NCI-H2196 (cell line): ENCODE data around the gene PTX4.

ENCODE experiments used
- DNase-seq: peaks from one replicate; lab custom pipeline; 2025; ENCODE audit not compliant: unreplicated experiment; lab: John Stamatoyannopoulos, UW

Gene PTX4

DNA sequence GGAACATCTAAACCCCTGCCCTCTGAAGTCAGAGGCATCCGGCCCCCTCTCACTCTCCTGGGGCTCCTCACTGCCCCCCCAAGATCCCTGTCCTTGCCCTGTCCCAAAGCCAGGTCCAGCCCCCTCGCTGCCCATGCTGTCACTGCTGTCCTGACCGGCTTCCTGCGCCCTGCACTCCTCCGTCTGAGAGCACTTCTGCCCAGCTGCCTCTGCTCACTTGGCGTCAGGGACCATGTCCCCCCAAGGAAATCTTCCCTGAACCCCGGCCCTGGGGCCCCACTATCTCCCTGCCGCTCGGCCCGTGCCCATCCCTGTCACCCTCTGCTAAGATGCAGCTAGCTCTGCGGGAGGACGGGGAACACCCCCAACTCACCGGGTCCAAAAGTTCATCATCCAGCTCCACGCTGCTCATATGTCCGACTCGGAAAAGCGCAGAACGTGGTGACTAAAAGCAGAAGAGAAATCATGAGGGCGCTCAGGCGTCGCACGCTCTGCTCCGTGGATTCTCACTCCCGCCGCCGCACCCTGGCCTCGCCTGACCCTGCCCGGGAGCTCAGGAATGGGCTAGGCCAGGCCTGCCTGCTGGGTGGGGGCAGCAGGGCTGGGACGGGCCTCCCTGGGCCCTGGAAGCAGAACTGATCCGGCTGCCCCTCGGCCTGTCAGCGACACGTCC, 23.7 kb downstream of the PTX4 start:
- no peak for DNase-seq

DNA sequence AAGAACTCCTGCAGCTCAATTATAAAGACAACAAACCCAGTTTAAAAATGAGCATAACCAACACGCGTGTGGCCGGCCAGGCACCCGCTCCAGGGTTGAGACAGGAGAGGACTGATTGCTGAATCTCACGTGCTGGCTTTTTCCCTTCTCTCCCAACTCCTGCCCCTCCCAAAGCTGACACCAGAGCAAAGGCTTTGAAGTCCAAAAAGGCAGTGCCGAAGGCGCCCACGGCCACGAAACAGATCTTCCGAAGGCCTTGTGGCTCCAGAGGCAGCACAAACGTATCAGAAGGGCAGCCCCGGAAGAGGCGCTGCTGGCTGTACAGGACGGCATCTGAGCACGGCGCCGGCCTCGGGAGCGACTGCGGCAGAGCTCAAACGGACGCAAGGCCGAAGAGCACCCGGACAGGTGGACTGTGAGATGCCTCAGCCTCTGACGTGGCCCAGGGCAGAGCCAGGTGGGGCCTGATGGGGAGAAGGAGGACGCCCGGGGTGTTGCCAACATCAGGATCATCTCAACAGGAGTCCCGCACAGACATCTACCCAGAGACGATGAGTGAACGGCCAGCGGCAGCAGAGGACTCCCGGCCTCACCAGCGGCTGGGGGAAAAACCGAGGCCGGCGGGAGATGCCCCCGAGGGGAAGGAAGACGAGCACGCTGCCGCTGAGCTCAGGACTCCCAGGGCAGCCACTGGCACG, 24.4 kb downstream of the PTX4 start:
- no peak for DNase-seq

DNA sequence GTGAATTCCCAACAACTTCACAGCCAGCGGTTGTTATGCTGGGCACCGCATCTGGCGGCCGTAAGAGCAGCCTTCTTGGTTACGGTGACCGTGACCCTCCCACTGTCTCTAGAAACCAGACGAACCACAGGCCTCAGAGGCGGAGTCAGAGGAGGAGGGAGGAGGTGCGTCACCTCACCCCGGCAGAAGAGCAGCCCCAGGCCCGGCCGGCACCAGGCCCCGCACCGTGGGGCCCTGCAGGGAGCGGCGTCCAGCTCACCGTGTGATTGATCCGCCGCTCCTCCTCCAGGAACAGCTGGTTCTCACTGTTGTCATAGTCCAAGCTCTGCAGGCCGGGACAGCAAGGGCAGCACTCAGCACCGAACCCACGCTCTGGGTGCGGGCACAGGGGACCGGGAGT, 27.6 kb downstream of the PTX4 start:
- no peak for DNase-seq

DNA sequence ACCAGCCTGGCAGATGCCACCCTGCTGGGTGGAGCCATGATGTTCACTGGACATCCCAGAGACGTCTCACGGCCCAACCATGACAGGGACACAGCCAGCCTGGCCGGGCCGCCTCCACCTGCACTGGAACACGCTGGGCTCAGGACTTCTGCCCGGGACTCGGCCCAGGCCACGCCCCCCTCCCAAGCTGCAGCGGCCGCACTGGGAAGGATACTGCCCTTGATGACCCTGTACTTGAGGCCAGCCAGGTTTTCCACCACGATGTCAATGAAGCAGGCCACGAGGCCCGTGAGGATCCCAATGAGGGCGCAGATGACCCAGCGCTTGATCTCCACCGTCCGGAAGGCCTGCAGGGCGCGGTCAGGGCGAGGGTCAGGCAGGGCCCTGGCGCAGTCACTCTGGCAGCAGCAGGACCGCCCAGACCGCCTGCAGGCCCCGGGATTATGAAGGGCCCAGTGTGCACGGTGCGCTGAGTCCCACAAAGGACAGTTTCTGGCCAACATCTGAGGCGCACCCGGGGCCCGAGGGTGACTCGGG, 28.1 kb downstream of the PTX4 start:
- DNase-seq, result no peak

DNA sequence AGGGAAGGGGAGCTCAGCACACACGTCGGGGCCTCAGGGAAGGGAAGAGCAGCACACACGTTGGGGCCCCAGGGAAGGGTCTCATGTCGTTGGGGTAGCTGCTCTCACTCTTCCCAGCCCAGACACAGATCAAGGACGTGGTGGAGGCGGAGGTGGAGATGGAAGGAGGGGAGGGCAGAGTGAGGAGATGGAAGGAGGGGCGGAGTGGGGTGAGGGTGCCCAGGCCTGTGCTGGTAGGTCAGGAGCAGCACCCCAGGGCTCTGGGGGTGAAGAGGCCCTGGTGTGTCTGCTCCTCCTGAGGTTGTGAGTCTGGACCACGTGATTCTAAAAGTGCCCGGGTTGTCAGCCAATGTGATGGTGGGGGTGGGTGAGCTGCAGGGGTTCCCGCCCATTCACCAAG, 28.8 kb downstream of the PTX4 start:
- DNase-seq, result no peak

DNA sequence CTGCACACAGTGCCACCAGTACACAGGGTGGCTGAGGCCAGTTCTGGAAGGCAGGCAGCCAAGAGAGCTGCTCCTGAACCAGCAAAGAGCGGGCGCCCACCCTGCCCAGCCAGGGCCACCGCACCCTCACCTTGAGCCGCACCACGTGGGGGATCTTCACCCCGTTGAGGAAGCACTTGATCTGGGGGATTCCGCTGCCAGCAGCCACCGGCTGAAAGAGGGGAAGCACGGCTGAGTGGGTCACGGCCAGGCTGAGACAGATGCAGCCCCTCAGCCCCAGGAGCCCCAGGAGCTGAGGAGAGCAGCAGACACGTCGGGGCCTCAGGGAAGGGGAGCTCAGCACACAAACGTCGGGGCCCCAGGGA, 29.8 kb downstream of the PTX4 start:
- DNase-seq, result no peak

DNA sequence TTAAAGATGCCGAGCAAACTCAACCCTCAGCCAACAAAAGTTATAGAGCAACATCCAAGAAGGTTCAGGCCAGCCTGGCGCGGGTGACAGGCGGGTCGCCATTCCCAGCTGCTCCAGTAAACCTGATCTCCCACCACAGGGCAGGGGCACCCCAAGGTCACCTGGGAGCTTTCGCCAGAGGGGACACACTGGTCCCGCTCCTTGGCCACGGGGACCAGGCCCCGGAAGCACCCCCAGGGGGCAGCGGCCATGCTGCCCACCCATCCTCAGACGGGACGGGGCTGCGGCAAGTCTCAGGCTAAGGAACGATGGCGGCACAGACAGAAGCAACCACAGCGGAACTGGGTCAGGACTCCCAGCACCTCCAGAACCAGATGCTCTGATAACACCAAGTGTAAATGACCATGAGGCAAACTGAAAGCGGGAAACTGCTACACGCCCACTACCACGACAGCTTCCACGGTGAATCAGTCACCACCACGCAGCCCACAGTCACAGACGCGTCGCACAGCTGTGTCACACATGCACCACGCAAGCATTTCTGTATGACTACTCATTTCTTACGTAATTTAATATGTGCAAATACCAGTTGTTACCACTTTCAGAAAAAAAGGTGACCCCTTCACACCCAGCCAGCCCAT, 30.3 kb downstream of the PTX4 start:
- no peak for DNase-seq

DNA sequence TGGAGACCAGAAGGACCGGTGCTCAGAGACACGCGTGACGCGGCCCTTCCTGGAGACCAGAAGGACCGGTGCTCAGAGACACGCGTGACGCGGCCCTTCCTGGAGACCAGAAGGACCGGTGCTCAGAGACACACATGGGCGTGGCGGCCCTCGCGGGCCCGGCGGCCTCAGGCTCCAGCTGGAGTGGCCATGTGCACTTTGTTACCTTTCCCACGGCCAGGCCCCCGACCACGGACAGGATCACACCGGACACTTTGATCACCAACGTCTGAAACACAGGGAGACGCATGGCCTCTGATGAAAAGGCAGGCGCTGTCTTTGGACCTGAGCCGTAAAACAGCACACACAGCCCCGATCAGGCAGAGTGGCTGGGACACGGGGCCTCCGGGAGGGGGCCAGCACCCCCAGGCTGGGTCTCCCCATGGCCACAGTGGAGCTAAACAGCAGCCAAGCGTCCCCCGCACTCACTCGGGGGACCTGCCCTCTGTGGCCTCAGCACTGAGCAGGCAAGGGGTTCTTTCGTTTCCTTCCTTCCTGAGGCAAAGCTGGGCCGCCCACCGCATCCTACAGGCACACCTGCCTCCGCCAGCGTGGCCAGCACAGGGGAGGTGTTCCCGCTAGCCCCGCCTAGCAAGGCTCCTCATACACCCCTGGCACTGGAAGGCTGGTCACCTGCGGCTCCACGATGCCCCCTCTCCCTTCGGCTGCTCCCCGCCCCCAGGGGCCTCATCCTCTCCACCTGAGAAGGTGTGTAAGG, 31.1 kb downstream of the PTX4 start:
- no peak for DNase-seq

DNA sequence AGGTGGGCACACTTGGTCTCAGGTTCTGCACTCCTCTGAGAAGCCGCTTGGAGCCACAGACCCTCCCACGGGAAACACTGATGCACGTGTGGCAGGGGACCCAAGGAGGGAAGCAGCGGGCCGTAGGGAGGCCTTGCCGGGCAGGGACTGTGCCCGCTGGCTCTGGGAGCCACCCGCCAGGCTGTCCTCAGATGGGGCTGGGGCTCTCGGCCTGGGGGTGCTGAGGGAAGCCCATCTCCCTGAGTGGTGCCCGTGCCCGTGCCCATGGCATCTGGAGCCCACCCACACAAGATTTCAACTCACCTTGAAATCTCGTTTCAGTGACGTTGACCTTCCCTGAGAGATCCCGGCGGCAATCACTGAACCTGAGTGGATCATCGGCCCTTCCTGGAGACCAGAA, 31.8 kb downstream of the PTX4 start:
- no peak for DNase-seq

DNA sequence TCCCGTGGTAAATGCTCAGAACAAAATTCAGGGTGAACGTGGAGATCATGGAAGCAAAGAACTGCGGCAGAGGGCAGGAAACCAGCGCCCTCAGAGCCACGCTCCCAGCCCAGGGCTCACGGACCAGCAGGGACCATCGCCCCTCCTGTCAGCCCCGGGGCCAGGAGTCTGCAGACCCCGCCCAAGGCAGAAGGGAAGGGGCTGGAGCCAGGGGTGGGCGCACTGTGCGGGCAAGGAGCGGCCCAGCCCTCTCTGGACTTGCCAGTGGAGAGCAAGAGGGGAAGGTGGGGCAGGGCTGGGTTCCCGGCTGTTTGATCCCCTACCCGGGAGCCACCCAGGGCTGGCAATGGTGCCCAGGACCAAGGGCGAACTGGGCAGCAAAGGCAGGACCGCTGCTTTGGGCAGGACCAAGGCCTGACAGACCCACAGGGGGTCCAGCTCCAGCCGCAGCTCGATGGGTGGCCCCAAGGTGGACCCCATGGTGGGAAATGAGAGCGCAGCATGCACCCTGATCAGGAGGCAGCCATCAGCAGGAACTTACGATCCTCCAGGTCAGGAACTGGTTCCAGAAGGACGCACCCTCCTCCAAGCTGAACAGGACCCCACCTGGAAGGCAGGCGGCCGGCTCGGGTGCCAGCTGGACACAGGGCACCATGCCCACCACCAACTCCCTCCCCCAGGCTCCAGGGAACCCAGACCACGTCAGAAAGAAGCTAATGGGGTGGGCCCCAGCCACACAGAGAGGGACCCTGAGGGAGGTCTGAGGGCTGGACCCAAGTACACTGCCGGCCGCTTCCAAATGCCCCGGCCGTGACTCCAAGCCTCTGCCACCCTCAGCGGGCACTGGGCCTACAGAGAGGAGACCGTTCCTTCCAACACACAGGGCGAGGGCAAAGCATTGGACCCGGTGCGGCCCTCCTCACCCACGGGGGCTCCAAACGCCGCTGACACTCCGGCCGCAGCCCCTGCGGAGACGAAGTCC, 33.3 kb downstream of the PTX4 start:
- DNase-seq, result no peak

DNA sequence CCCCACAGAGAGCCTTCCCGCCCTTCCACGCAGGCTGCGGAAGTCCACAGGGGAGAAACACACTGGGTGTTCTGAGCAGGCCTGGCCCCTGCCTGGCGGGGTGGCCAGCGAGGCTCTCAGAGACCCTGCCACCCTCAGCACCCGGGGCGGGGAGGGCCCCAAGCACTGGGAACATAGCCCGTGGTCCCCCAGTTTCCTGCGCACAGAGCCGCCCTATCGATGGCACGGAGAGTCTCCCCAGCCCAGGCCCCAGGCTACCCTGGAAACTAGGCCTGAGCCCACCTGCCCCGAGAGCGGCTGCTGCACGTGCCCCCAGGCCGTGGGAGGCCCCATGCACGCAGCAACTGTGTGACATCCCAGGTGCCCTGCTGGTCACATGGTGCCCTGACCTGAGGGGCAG, 34.2 kb downstream of the PTX4 start:
- no peak for DNase-seq

DNA sequence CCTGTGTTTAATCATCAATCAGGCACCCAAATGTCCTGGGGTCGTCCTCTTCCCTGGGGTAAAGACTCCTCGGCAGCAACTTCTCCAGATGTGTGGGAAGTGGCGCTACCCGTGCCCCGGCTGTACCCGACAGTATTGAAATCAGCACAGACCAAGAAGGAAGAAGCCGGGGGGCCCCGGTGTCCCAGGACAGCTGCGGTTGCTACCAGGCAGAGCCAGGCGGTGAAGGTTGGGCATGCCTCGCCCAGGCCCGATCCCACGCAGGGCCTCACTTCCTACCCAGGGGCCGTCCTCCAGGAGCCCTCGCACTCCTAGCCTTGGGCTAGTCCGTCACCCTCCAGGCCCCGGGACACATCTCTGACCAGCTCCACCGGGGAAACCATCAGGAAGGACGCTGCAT, 35.4 kb downstream of the PTX4 start:
- DNase-seq, result no peak

DNA sequence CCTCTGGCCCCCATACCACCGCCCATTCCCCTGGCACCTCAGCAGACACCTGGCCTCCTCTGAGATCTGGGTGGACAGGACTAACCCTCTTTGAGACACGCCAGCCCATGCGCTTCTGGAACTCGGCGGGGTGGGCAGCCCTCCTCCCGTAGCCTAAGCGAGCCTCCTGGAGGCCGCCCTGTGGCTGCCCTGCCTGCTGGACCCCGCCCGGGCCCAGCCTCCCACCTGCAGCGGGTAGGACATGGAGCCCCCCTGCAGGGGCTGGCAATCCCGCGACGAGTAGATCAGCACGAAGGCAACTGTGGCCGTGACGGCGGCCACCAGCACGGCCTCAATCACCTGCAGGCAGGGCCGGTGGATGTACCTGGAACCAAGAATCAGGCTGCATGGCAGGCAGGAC, 36.2 kb downstream of the PTX4 start:
- no peak for DNase-seq

DNA sequence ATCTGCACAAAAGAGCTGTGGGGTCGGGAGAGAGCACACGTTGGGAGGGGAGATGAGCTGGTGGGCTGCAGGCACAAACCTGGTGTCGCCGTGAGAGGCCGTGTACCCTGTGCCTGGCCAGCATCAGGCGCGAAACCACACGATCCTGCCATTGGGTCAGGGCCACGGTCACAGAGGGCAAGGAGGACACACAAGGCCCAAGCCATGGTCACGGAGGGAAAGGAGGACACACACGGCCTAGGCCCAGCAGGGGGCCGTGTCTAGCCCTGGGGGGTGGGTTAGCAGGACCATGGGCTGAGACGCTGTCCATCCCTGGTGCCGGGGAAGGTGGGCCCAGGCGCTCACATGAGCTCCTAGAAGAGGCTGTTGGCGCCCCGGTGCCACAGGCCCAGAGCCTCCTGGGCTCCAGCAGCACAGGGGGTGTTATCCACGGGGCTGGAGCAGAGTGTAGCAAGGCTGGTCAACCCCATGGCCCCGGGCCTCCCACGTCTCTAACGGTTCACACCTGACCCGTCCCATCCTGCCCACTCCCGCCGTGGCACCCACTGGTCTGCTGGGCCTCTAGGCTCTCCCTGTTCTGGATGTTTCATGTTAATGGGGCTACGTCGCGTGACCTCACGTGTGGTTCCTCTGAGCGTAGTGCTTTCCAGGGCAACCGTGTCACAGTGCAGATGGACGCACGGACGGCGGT, 36.9 kb downstream of the PTX4 start:
- DNase-seq, result no peak

DNA sequence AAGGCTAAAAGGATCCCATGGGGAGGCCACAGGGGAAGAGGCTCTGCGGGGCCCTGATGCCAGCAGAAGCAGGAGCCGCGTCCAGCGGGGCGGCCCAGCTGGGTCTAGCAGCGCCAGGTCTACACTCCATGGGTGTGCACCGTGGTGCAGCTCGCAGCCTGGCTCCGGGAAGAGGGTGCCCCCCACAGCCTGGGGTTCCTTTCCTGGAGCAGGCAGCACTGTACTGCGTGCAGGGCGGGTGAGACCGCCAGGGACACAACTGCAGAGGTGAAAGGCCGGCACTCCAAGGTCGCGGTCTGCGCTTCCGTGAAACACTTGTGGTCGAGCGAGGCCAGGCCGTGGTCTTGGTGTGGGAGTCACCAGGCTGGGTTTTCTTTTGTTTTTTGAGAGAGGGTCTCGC, 37.9 kb downstream of the PTX4 start:
- DNase-seq, result no peak

DNA sequence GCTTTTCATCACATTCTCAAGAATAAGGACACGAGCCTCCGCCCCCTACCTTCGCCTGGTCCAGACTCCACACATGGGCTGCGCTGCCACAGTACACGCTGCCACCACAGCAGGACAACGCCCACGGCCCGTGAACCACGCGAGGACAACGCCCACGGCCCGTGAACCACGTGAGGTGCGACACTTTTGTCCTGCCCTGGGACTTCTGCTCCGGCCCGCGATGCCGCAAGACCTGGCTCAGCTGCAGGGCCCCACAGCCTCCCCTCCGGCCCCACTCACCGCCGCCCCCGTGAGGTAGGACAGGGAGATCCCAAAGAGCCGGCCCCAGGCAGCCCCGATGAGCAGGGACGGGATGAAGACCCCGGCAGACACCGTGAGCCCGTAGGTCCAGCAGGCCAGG, 38.5 kb downstream of the PTX4 start:
- DNase-seq, result no peak

DNA sequence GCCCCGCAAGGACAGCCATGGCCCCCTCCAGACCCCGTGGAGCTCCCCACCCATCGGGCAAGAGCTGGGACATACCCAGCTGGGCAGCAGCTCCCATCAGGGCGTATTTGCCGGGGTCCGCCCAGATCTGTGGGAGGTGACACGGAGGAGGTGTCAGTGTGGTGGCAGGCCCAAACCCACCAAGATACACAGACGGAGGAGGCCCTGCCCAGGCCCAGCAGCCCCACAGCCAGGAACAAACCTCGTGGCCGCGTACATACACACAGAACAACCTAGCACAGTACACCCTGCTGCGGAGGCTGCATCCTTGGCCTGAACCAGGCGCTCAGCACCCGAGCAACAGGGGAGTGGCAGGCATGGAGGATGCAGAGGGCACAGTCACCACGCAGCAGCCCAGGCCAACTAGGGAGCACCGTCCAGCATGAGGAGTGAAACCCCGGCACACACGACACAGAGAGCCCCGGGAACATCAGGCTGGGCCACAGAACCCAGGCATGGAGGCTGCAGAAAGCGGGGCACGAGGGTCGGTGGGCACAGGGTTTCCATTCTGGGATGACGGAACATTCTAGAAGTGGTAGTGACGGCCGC, 39.4 kb downstream of the PTX4 start:
- no peak for DNase-seq

DNA sequence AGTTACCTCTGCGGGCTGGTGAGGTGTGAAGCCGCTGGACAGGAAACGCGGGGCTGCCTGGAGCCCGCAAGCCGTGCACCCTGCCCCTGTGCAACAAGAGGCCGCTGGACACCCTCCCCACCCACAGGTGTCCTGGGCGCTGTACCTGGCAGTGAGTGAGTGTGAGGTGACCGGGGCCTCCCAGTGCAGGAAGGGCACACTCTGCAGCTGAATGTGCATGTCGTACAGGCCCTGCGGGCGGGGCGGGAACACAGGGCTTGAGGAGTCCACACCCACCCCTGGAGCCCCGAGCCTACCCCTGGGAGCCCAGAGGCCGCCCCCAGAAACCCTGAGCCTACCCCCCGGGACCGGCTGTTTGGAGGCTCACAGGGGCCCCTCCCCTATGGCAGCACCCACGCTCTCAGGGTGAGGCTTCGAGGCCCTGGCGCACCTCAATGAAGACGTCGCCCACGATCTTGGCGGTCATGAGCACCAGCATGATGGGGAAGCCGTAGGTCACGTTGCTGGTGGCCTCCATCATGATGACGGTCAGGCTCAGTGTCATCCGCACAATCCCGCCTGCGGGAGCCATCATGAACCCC, 40.1 kb downstream of the PTX4 start:
- no peak for DNase-seq

DNA sequence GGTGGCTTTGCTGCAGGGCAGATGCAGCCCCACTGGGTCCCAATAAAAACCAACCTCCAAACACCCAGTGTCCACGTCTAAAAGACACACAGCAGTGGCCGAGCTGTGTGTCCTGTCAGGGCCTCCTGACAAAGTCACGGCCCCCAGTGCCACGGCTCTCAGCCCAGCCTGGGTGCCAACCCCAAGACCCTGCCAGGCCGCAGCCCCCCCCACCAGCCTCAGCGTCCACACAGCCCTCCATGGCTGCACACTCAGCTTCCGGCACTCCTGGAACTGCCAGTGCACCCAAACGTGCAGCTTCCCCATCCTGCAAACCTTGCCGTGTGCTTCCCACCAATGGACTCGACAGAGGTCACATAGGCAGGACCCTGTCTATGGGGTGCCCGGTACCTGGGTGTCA, 40.8 kb downstream of the PTX4 start:
- DNase-seq, result no peak
